Effector memory CD8-positive, alpha-beta T cell (primary cell): ENCODE results near the gene KDM7A.
"Not testable (repeated sequence)": the region's sequence is repeated elsewhere in the genome, so short reads cannot be mapped to it uniquely, and the experiment has no call there.

Experiments
- ATAC-seq: fragments of 150-1000 bp; cut with Tn5 transposase; replicated peaks from 2 replicates; pipeline ENCODE4 v1.10.0; 2021; ENCODE audit warnings: mild to moderate bottlenecking, moderate library complexity
- DNase-seq, 3 experiments: peaks; one replicate each; pipeline ENCODE4 v3.0.0; 2021
- H3K27ac Mint-ChIP-seq, 2 donors: one replicate each; pipeline ENCODE4 v1.8.0; 2022; ENCODE audit warnings: mild to moderate bottlenecking in 2 of 2, mixed read lengths in 2 of 2, moderate library complexity in 2 of 2
- H3K27me3 Mint-ChIP-seq, 2 donors: one replicate each; pipeline ENCODE4 v1.8.0; 2022; ENCODE audit warnings: mixed read lengths in 2 of 2
- H3K36me3 Mint-ChIP-seq: one replicate; pipeline ENCODE4 v1.8.0; 2022; ENCODE audit warnings: mild to moderate bottlenecking, moderate library complexity, mixed read lengths; ENCODE audit not compliant: insufficient read depth
- H3K4me1 Mint-ChIP-seq, 2 donors: one replicate each; pipeline ENCODE4 v1.8.0; 2022; ENCODE audit warnings: low read depth in 2 of 2, mixed read lengths in 2 of 2
- H3K4me3 Mint-ChIP-seq, 2 donors: one replicate each; pipeline ENCODE4 v1.8.0; 2022; ENCODE audit warnings: mild to moderate bottlenecking in 2 of 2, mixed read lengths in 2 of 2, moderate library complexity in 2 of 2
- H3K9me3 Mint-ChIP-seq, 2 donors: one replicate each; pipeline ENCODE4 v1.8.0; 2022; ENCODE audit warnings: mixed read lengths in 2 of 2

Gene KDM7A

GRCh38 chr7:140192620-140193019 lies 15.8 kb upstream of the KDM7A start:
- no peak overlapping the region for H3K27ac Mint-ChIP-seq
- H3K36me3 Mint-ChIP-seq: no peaks in the 10 kb centered on the region
- ATAC-seq (no peak), DNase-seq (no peak)
- H3K4me1 Mint-ChIP-seq: no peaks in the 10 kb centered on the region
- no peaks in the 10 kb centered on the region for H3K27me3 Mint-ChIP-seq
- no peak overlapping the region for H3K4me3 Mint-ChIP-seq
- no peaks in the 10 kb centered on the region for H3K9me3 Mint-ChIP-seq

DNA sequence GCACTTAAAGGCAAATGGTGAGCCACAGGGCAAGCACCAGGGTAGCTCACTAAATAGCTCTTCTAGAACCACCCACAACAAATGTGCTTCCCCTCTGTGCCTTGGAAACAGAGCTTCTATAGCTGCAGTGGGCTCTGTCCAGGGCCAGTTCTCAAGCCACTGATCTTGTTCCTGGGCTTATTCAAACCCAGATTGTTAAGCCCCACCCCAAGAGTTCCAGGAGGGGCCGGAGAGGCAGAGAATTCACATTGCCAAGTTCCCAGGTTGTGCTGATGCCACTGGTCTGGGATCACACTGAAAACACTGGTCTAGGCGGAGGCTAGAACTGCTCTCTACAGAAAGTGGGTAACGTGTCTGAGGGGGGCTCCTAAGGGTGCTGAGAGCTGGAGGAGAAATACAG lies 15.4 kb upstream of the KDM7A start:
- no peaks in the 10 kb centered on the region for H3K36me3 Mint-ChIP-seq
- ATAC-seq (no peak), DNase-seq (no peak)
- no peaks in the 10 kb centered on the region for H3K9me3 Mint-ChIP-seq
- H3K27ac Mint-ChIP-seq: no peak overlapping the region
- H3K27me3 Mint-ChIP-seq: no peaks in the 10 kb centered on the region
- no peak overlapping the region for H3K4me3 Mint-ChIP-seq
- no peaks in the 10 kb centered on the region for H3K4me1 Mint-ChIP-seq

- no peak for DNase-seq
- Mint-ChIP-seq H3K4me3 (no peak overlapping the region), H3K27me3 (peaks cover 0 to 8% of the 10 kb centered on the region in 2 donors), H3K27ac (no peak overlapping the region), H3K9me3 (no peaks in the 10 kb centered on the region), H3K4me1 (no peaks in the 10 kb centered on the region), H3K36me3 (no peaks in the 10 kb centered on the region)
- no peak for ATAC-seq
These were observed 13.8 kb upstream of the KDM7A start for GRCh38 chr7:140190588-140190987.

DNA sequence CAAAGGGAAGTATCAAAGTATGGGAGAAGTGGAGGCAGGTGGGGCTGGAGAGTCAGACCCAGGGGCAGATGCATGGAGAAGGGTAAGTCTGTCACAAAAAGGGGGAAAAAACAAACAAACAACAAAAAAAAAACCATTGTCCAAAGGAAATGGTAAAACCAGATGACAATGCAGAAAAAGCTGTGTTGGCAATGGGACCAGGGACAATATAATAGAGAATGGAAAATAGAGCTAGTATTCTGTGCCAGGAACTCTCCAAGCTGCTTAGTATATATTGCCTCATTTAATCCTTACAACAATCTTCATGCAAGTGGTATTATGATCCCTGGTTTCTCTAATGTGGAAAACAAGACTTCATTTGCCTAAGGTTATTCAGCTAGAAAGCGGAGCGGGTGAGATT lies 13.1 kb upstream of the KDM7A start:
- Mint-ChIP-seq H3K4me1 (no peaks in the 10 kb centered on the region), H3K4me3 (no peak overlapping the region), H3K36me3 (no peaks in the 10 kb centered on the region), H3K27ac (no peak overlapping the region), H3K27me3 (peaks cover 0 to 9% of the 10 kb centered on the region in 2 donors), H3K9me3 (no peaks in the 10 kb centered on the region)
- DNase-seq (no peak), ATAC-seq (no peak)

- H3K4me1 Mint-ChIP-seq: peaks cover 4 to 5% of the 10 kb centered on the region in 2 donors
- H3K27ac Mint-ChIP-seq: no peak overlapping the region
- H3K36me3 Mint-ChIP-seq: no peaks in the 10 kb centered on the region
- DNase-seq (no peak), ATAC-seq (no peak)
- H3K4me3 Mint-ChIP-seq: no peak overlapping the region
- no peaks in the 10 kb centered on the region for H3K9me3 Mint-ChIP-seq
- H3K27me3 Mint-ChIP-seq: peaks cover 18 to 30% of the 10 kb centered on the region in 2 donors
These were observed 6.1 kb upstream of the KDM7A start for GRCh38 chr7:140182917-140183316.

DNA sequence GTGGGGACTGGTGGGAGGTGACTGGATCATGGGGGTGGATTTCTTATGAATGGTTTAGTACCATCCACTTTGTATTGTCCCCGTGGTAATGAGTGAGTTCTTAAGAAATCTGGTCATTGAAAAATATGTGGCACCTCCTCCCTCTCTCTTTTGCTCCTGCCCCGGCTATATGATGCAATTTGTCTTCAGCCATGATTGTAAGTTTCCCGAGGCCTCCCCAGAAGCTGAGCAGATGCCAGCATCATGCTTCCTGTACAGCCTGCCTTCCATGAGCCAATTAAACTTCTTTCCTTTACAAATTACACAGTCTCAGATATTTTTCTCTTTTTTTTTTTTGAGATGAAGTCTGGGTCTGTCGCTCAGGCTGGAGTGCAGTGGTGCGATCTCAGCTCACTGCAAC lies 2.6 kb upstream of the KDM7A start:
- H3K27ac Mint-ChIP-seq: peak overlapping the region in 1 of 2 donors; percentile 93
- peaks cover 23% of the 10 kb centered on the region for H3K36me3 Mint-ChIP-seq
- H3K27me3 Mint-ChIP-seq: peaks cover 18 to 21% of the 10 kb centered on the region in 2 donors
- H3K4me3 Mint-ChIP-seq: no peak overlapping the region
- DNase-seq (no peak), ATAC-seq (no peak)
- H3K9me3 Mint-ChIP-seq: no peaks in the 10 kb centered on the region
- peaks cover 12 to 20% of the 10 kb centered on the region in 2 donors for H3K4me1 Mint-ChIP-seq

- ATAC-seq: no peak
- no peaks in the 10 kb centered on the region for H3K9me3 Mint-ChIP-seq
- peaks cover 26% of the 10 kb centered on the region for H3K36me3 Mint-ChIP-seq
- DNase-seq: peak in 2 of 3 experiments; percentile 9 to 12
- peak overlapping the region; percentile 94 to 98 for H3K4me3 Mint-ChIP-seq
- H3K27ac Mint-ChIP-seq: peak overlapping the region; percentile 42 to 87
- H3K4me1 Mint-ChIP-seq: peaks cover 17 to 28% of the 10 kb centered on the region in 2 donors
- peaks cover 0 to 5% of the 10 kb centered on the region in 2 donors for H3K27me3 Mint-ChIP-seq
These were observed 571 bp downstream of the KDM7A start for GRCh38 chr7:140176122-140176701.

DNA sequence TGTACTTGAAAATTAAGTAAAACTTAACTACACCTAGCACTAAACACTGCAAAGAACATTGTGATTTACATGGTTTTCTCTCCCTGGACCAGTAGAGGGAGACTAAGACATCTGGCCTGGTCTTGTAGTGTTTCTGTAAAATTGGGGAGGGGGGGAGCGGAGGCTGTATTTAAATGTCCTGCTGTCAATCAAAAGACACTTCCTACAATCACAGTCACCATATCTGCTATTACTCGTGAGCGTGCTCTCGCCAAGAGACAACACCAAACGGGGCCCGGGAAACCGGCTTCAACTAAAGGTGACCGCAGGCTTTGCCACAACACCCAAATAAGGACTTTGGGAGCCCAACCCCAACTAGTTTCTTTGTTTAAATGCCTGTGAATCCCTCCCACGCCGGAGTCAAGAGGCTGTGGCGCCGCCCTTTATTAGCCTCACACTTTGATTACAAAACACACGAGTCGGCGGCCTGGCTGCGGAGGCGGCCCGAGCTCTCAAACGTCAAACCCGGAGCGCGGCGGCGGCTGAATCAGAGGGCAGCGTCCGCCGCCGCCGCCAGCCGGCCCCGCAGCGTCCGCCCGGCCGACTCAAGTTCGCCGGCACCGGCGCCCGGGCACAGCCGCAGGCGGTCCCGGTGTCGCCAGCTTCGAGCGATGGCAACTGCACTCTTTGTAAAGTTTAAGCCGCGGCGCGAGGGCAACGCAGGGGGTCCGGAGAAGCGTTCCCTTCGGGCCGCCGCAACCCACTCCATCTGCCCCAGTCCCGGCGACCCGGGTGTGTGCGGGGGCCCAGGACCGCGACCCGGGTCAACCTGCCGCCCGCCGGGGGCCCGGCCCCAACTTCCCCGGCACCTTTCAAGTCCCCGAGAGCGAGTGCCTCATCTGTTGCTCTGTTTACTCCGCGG lies 1.3 kb downstream of the KDM7A start:
- Mint-ChIP-seq H3K4me3 (peak overlapping the region; percentile 94 to 98), H3K4me1 (peaks cover 23 to 33% of the 10 kb centered on the region in 2 donors), H3K27me3 (no peaks in the 10 kb centered on the region), H3K9me3 (no peaks in the 10 kb centered on the region), H3K27ac (peak overlapping the region; percentile 42 to 87), H3K36me3 (peaks cover 26% of the 10 kb centered on the region)
- peak; percentile 62 for ATAC-seq
- DNase-seq: peak; percentile 86 to 92 (median 88)

DNA sequence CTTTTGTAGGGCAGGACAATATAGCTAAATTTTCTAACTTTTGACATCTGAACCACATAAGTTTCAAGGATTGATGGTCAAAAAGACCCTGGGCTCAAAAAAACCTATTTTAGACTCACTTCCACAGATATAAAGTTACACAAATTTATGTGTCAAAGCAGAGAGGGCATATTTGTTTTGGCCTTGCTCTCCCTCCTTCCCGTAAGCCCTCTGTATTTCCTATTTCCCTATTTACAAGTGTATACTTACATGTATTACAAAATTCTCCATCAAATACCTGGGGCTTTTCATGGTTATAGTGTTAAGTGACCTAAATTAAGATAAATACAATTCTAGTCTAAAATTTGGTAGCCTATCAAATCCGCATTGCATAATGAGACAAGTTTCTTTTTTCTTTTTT lies 2.6 kb downstream of the KDM7A start:
- ATAC-seq (no peak), DNase-seq (no peak)
- Mint-ChIP-seq H3K9me3 (no peaks in the 10 kb centered on the region), H3K27ac (no peak overlapping the region), H3K27me3 (no peaks in the 10 kb centered on the region), H3K36me3 (peaks cover 29% of the 10 kb centered on the region), H3K4me1 (peaks cover 31 to 39% of the 10 kb centered on the region in 2 donors), H3K4me3 (no peak overlapping the region)

DNA sequence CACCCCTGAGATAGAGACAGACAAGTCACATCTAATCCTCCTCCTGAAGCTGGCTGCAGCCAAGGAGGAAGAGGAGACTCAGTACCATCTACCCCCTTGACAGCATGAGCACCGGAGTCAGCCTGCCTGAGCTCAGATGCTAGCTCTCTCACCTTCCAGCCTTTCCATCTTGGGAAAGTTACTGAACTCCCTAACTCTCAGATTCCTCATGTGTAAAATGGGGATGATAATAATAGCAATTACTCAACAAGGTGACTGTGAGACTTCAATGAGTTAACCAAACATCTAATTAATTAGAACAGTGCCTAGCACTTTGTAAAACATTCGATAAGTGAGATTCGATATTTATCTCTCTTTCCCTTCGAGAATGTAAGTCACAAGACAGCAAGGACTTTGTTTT lies 6.4 kb downstream of the KDM7A start:
- no peaks in the 10 kb centered on the region for H3K27me3 Mint-ChIP-seq
- no peak for ATAC-seq
- H3K4me3 Mint-ChIP-seq: no peak overlapping the region
- H3K27ac Mint-ChIP-seq: no peak overlapping the region
- peaks cover 12% of the 10 kb centered on the region for H3K36me3 Mint-ChIP-seq
- peaks cover 32 to 38% of the 10 kb centered on the region in 2 donors for H3K4me1 Mint-ChIP-seq
- no peaks in the 10 kb centered on the region for H3K9me3 Mint-ChIP-seq
- DNase-seq: no peak

DNA sequence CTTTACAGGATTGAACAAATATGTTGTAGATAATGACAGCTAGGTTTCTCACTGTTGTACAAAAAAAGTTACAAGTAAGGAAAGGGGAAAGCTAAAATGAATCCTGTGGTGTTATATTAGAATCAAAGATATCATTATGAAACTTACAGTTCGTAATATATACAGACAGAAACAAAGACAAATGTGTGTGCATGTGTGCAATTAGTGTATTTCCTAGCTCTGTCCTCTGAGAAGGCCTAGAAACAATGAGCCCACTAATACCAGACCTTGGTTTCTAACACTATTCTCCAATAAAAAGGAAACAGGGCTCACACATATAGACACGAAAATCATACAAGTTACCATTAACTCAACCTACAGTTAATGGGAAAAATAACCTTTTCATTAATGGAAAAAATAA lies 8.0 kb downstream of the KDM7A start:
- Mint-ChIP-seq H3K27ac (peak overlapping the region in 1 of 2 donors; percentile 41), H3K36me3 (peaks cover 6% of the 10 kb centered on the region), H3K27me3 (no peaks in the 10 kb centered on the region), H3K9me3 (no peaks in the 10 kb centered on the region), H3K4me1 (peaks cover 27 to 49% of the 10 kb centered on the region in 2 donors), H3K4me3 (no peak overlapping the region)
- no peak for DNase-seq
- ATAC-seq: no peak

DNA sequence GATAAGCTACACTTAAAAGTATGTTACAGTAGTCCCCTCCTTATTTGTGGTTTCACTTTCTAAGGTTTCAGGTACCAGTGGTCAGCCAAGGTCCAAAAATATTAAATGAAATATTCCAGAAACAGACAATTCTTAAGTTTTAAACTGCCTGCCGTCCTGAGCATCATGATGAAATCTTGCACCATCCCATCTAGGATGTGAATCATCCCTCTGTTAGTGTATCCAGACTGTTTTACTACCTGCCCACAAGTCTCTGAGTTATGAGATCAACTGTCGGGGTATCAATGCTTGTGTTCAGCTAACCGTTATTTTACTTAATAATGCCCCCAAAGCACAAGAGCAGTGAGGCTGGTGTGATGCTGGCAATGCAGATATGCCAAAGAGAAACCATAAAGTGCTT lies 11.4 kb downstream of the KDM7A start:
- peaks cover 8% of the 10 kb centered on the region for H3K36me3 Mint-ChIP-seq
- H3K27me3 Mint-ChIP-seq: no peaks in the 10 kb centered on the region
- no peak overlapping the region for H3K27ac Mint-ChIP-seq
- DNase-seq (no peak), ATAC-seq (no peak)
- no peaks in the 10 kb centered on the region for H3K9me3 Mint-ChIP-seq
- peaks cover 29 to 61% of the 10 kb centered on the region in 2 donors for H3K4me1 Mint-ChIP-seq
- no peak overlapping the region for H3K4me3 Mint-ChIP-seq

- H3K9me3 Mint-ChIP-seq, H3K27ac Mint-ChIP-seq, H3K4me3 Mint-ChIP-seq, ATAC-seq, H3K27me3 Mint-ChIP-seq, DNase-seq: not testable (repeated sequence)
- H3K4me1 Mint-ChIP-seq: peaks cover 32 to 61% of the 10 kb centered on the region in 2 donors
- peaks cover 15% of the 10 kb centered on the region for H3K36me3 Mint-ChIP-seq
These were observed 14.7 kb downstream of the KDM7A start for GRCh38 chr7:140162081-140162480.

- peak overlapping the region in 1 of 2 donors; percentile 38 for H3K27ac Mint-ChIP-seq
- H3K4me1 Mint-ChIP-seq: peaks cover 36 to 66% of the 10 kb centered on the region in 2 donors
- no peak for DNase-seq
- H3K9me3 Mint-ChIP-seq: no peaks in the 10 kb centered on the region
- peaks cover 15% of the 10 kb centered on the region for H3K36me3 Mint-ChIP-seq
- ATAC-seq: no peak
- H3K27me3 Mint-ChIP-seq: no peaks in the 10 kb centered on the region
- H3K4me3 Mint-ChIP-seq: peak overlapping the region in 1 of 2 donors; percentile 11
These were observed 15.7 kb downstream of the KDM7A start for GRCh38 chr7:140161047-140161446.
